NCI-H226 (cell line): ENCODE data around the gene ADAR.

Experiments
- DNase-seq: peaks from one replicate; pipeline ENCODE4 v3.0.0-alpha.2; 2015

ADAR gene

GRCh38 chr1:154616659-154617345, 8.8 kb upstream of the ADAR start:
- DNase-seq: peak; percentile 75

- DNase-seq: no peak
Measured at GRCh38 chr1:154615411-154615810, 7.4 kb upstream of the ADAR start.

GRCh38 chr1:154614901-154615300, 6.9 kb upstream of the ADAR start:
- DNase-seq: no peak

- DNase-seq: no peak
Measured at GRCh38 chr1:154614247-154614646, 6.3 kb upstream of the ADAR start.

GRCh38 chr1:154611150-154611862, 3.3 kb upstream of the ADAR start:
- no peak for DNase-seq

GRCh38 chr1:154609398-154610380, 1.7 kb upstream of the ADAR start:
- no peak for DNase-seq

- no peak for DNase-seq
Measured at GRCh38 chr1:154608397-154609270, 648 bp upstream of the ADAR start.

- peak; percentile 13 for DNase-seq
Measured at GRCh38 chr1:154607106-154607608, 829 bp downstream of the ADAR start.

GRCh38 chr1:154605534-154605933, 2.5 kb downstream of the ADAR start:
- no peak for DNase-seq

- no peak for DNase-seq
Measured at GRCh38 chr1:154603317-154603716, 4.7 kb downstream of the ADAR start.

- no peak for DNase-seq
Measured at GRCh38 chr1:154599658-154600057, 8.3 kb downstream of the ADAR start.

- no peak for DNase-seq
Measured at GRCh38 chr1:154598871-154599635, 8.9 kb downstream of the ADAR start.

GRCh38 chr1:154595621-154596020, 12.4 kb downstream of the ADAR start:
- DNase-seq: no peak

- DNase-seq: no peak
Measured at GRCh38 chr1:154594811-154595210, 13.2 kb downstream of the ADAR start.

- DNase-seq: no peak
Measured at GRCh38 chr1:154593390-154593789, 14.6 kb downstream of the ADAR start.

GRCh38 chr1:154591206-154591605, 16.8 kb downstream of the ADAR start:
- no peak for DNase-seq

GRCh38 chr1:154590756-154591155, 17.2 kb downstream of the ADAR start:
- no peak for DNase-seq

GRCh38 chr1:154589780-154590179, 18.2 kb downstream of the ADAR start:
- DNase-seq: no peak

GRCh38 chr1:154586641-154587040, 21.3 kb downstream of the ADAR start:
- no peak for DNase-seq

- no peak for DNase-seq
Measured at GRCh38 chr1:154586231-154586630, 21.8 kb downstream of the ADAR start.

- DNase-seq: no peak
Measured at GRCh38 chr1:154584267-154584994, 23.6 kb downstream of the ADAR start.
